ENCODE results near the gene AEBP1. TPM values are rescaled to one million over a fixed set of nuclear protein-coding genes. Genes with fewer than 3 reads are reported as not detected.

The AEBP1 gene
- total RNA-seq, 1 donor from 2014 or later = 0.26 TPM

DNA sequence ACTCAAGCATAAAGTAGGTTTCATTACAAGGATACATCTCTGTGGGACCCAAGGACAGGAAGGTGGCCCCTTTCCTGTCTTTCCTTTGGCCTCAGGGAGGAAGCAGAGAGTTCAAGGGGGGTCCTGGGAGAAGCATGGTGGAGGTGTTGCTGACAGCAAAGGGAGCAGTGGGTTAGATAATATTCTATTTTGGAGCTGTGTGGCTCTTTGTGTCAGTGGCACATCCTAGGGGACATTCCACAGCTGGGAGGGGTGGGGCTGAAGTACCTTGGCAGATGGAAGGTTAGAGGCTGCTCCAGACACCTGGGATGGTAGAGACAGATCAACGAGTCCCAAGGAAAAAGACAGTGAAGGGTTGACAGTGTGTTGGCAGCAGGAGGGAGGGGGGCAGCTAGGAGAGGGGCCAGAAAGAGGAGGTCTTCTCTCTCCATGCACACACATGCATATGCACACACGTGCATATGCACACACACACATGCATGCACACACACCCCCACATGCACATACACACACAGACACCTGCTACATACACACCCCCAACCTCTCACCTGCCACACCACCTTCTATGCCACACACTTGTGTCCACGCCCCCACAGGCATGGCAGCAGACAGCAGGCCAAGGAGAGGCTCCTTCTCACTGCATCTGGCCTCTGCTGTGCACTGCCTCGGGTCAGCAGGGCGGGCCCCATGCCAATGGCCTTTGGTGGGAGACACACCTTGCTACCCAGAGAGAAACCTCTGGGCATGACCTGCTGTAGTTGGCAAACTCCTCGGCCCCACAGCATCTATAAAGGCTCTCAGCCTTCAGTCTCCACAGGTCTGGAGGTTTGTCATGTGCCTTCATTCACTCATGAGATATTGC is 24.8 kb downstream of the AEBP1 start:
- Histone ChIP-seq H3K27me3 (ENCODE audit: control insufficient read depth, insufficient read depth, low read length) (no peaks in the 10 kb centered on the region), H3K36me3 (ENCODE audit: control insufficient read depth, insufficient read depth, low read length) (no peaks in the 10 kb centered on the region), H3K4me3 (ENCODE audit: low read depth, low read length) (no peak overlapping the region)
- TF ChIP-seq, protein P1, sequence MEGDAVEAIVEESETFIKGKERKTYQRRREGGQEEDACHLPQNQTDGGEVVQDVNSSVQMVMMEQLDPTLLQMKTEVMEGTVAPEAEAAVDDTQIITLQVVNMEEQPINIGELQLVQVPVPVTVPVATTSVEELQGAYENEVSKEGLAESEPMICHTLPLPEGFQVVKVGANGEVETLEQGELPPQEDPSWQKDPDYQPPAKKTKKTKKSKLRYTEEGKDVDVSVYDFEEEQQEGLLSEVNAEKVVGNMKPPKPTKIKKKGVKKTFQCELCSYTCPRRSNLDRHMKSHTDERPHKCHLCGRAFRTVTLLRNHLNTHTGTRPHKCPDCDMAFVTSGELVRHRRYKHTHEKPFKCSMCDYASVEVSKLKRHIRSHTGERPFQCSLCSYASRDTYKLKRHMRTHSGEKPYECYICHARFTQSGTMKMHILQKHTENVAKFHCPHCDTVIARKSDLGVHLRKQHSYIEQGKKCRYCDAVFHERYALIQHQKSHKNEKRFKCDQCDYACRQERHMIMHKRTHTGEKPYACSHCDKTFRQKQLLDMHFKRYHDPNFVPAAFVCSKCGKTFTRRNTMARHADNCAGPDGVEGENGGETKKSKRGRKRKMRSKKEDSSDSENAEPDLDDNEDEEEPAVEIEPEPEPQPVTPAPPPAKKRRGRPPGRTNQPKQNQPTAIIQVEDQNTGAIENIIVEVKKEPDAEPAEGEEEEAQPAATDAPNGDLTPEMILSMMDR (IDR thresholded peaks at IDR 0.05; ENCODE audit: insufficient read depth, low read length, severe bottlenecking) = no peak
- FAIRE-seq (peak; percentile 73), DNase-seq (ENCODE audit: low read depth) (no peak)

DNA sequence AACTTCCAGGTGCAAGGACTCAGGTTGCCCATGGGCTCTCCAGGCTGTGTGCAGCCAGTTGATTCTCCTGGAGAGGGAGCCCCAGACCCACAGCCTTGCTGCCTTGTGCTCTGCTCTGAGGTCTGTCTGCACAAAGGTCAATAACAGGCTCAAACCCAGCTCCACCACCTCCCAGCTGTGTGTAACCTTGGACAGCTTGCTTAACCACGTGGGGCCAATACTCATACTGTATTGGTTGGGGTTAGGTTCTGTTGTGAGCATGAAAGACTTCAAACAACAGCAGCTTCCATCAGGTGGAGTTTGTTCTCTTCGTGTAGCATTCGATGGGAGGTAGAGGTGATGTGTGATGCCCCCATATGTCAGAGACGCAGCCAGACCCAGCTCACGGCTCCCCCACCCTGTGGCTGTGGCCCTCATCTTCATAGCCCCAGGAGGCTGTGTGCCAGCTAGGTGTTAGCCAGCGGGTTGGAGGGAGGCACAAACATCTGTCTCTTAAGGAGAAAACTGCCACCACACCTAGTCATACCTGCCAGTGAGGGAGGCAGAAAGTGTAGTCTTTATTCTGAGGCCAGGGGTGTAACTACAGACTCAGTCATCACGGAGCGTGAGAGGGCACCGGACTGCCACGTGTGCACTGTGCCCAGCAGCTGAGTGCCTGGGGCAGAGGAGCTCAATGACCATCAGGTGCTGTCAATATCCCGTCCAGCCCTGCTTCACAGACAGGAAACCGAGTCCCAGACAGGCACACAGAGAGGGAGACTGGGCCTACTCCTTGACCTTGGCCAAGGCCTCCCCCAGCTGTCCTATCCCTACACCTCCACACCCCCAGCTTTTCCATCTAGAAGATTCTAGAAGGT is 27.3 kb downstream of the AEBP1 start:
- Histone ChIP-seq H3K36me3 (ENCODE audit: control insufficient read depth, insufficient read depth, low read length) (no peaks in the 10 kb centered on the region), H3K27me3 (ENCODE audit: control insufficient read depth, insufficient read depth, low read length) (no peaks in the 10 kb centered on the region), H3K4me3 (ENCODE audit: low read depth, low read length) (no peak overlapping the region)
- FAIRE-seq = no peak
- TF ChIP-seq, protein P1 (IDR thresholded peaks at IDR 0.05; ENCODE audit: insufficient read depth, low read length, severe bottlenecking) = peak; percentile 43
- peak; percentile 29 for DNase-seq (ENCODE audit: low read depth)

DNA sequence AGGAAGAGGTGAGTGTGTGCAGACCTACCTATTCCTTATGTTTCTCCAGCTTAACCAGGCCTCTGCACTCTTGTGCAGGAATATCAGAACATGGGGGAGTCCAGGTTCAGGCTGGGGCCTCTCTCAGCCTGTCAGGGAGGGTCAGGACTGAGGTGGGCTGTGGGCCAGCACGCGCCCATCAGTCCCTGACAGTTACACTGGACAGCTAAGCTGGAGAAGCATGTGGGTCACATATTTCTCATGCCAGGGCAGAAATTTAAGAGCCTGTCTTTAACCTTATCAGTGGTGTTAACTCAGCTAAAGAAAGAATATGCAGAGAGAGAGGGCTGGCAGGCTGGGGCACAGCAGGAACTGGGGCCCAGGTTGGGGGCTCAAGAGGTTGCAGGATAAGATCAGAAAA is 27.9 kb downstream of the AEBP1 start:
- FAIRE-seq (no peak), DNase-seq (ENCODE audit: low read depth) (no peak)
- no peaks in the 10 kb centered on the region for H3K27me3 ChIP-seq (ENCODE audit: control insufficient read depth, insufficient read depth, low read length)
- TF ChIP-seq, protein P1 (IDR thresholded peaks at IDR 0.05; ENCODE audit: insufficient read depth, low read length, severe bottlenecking) = no peak
- H3K36me3 ChIP-seq (ENCODE audit: control insufficient read depth, insufficient read depth, low read length) = no peaks in the 10 kb centered on the region
- no peak overlapping the region for H3K4me3 ChIP-seq (ENCODE audit: low read depth, low read length)

DNA sequence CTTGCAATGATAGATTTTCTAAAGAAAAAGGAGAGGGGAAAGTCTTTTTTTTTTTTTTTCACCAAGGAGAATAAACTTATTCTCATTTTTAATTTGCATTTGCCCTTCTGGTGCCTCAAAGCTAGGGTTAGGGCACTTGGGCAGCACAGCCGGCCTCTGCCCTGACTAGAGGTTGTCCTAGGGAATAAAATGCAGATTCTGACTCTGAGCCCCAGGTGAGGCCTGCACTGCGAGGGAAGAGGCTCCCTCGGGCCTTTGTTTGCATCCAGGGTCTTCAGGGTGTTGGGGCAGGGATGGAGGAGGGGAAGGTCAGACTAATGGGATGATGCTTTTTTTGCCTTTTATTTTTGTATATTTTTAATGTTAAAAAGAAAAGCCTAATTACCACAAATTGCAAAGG is 29.1 kb downstream of the AEBP1 start:
- H3K4me3 ChIP-seq (ENCODE audit: low read depth, low read length) = no peak overlapping the region
- FAIRE-seq (no peak), DNase-seq (ENCODE audit: low read depth) (no peak)
- TF ChIP-seq, protein P1 (IDR thresholded peaks at IDR 0.05; ENCODE audit: insufficient read depth, low read length, severe bottlenecking) = no peak
- peaks cover 2% of the 10 kb centered on the region for H3K27me3 ChIP-seq (ENCODE audit: control insufficient read depth, insufficient read depth, low read length)
- H3K36me3 ChIP-seq (ENCODE audit: control insufficient read depth, insufficient read depth, low read length) = no peaks in the 10 kb centered on the region

DNA sequence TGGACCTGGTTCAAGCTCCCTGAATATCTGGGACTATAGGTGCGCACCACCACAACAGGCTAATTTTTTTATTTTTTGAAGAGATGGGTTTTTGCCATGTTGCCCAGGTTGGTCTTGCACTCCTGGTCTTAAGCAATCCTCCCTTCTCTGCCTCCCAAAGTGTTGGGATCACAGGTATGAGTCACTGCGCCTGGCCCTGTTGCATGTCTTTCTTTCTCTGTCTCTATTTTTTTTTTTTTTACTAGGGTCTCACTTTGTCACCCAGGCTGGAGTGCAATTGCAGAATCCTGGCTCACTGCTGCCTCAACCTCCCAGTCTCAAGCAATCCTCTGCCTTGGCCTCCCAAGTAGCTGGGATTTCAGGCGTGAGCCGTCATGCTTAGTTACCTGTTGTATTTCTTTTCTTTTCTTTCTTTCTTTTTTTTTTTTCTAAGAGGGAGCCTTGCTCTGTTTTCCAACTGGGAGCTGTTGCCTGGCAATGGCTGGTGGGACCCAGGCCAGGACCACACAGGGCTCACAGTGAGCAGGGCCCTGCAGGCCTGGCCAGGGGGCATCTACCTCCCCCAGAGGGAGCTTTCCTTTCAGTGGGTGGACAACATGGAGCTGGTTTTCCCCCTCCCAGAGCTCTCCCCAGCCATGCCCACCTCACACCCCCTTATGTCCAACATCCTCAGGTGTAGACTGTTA is 30.9 kb downstream of the AEBP1 start:
- TF ChIP-seq, protein P1 (IDR thresholded peaks at IDR 0.05; ENCODE audit: insufficient read depth, low read length, severe bottlenecking) = no peak
- FAIRE-seq (no peak), DNase-seq (ENCODE audit: low read depth) (peak; percentile 46)
- H3K27me3 ChIP-seq (ENCODE audit: control insufficient read depth, insufficient read depth, low read length) = peaks cover 2% of the 10 kb centered on the region
- no peak overlapping the region for H3K4me3 ChIP-seq (ENCODE audit: low read depth, low read length)
- H3K36me3 ChIP-seq (ENCODE audit: control insufficient read depth, insufficient read depth, low read length) = no peaks in the 10 kb centered on the region
